GM19043 (cell line): Measurements from ENCODE around the gene MCTP2.

Source experiments
- ATAC-seq: cut with Tn5 transposase; IDR thresholded peaks from one replicate; pipeline ENCODE4 v1.9.1; 2021; ENCODE audit warnings: low read depth; ENCODE audit not compliant: unreplicated experiment

MCTP2 gene

GRCh38 chr15:94503293-94503692 is 271.9 kb downstream of the MCTP2 start:
- ATAC-seq, result no peak

GRCh38 chr15:94509259-94509658 is 277.9 kb downstream of the MCTP2 start:
- ATAC-seq, result no peak

- ATAC-seq, result no peak
Observed at GRCh38 chr15:94522125-94522524, 290.8 kb downstream of the MCTP2 start.

GRCh38 chr15:94523873-94524272 is 292.5 kb downstream of the MCTP2 start:
- no peak for ATAC-seq

GRCh38 chr15:94524565-94524964 is 293.2 kb downstream of the MCTP2 start:
- ATAC-seq, result no peak

GRCh38 chr15:94526071-94526689 is 294.8 kb downstream of the MCTP2 start:
- no peak for ATAC-seq

GRCh38 chr15:94532226-94532625 is 300.9 kb downstream of the MCTP2 start:
- ATAC-seq, result no peak
